ENCODE measurements around the gene SLC38A1.

The SLC38A1 gene

GRCh38 chr12:46209914-46210872, 58.6 kb downstream of the SLC38A1 start:
- no peak overlapping the region for H3K4me3 ChIP-seq (ENCODE audit: control insufficient read depth, low read depth, low read length)
- TF ChIP-seq CTCF (IDR thresholded peaks at IDR 0.05; ENCODE audit: control insufficient read depth, insufficient read depth, low read depth, low read length, missing control alignments), result no peak
- DNase-seq (ENCODE audit: low read depth), result no peak

- no peak overlapping the region for H3K4me3 ChIP-seq (ENCODE audit: control insufficient read depth, low read depth, low read length)
- peak; percentile 32 for DNase-seq (ENCODE audit: low read depth)
- TF ChIP-seq CTCF (IDR thresholded peaks at IDR 0.05; ENCODE audit: control insufficient read depth, insufficient read depth, low read depth, low read length, missing control alignments), result no peak
Observed at GRCh38 chr12:46209170-46209569, 59.7 kb downstream of the SLC38A1 start.

GRCh38 chr12:46208370-46208769, 60.5 kb downstream of the SLC38A1 start:
- no peak overlapping the region for H3K4me3 ChIP-seq (ENCODE audit: control insufficient read depth, low read depth, low read length)
- no peak for DNase-seq (ENCODE audit: low read depth)

GRCh38 chr12:46207644-46208043, 61.2 kb downstream of the SLC38A1 start:
- no peak for DNase-seq (ENCODE audit: low read depth)
- H3K4me3 ChIP-seq (ENCODE audit: control insufficient read depth, low read depth, low read length), result no peak overlapping the region
- no peak for TF ChIP-seq CTCF (IDR thresholded peaks at IDR 0.05; ENCODE audit: control insufficient read depth, insufficient read depth, low read depth, low read length, missing control alignments)

More at GRCh38 chr12:46208370-46208769, 60.5 kb downstream of the SLC38A1 start:
- no peak for TF ChIP-seq CTCF (IDR thresholded peaks at IDR 0.05; ENCODE audit: control insufficient read depth, insufficient read depth, low read depth, low read length, missing control alignments)

- H3K4me3 ChIP-seq (ENCODE audit: control insufficient read depth, low read depth, low read length), result no peak overlapping the region
- no peak for DNase-seq (ENCODE audit: low read depth)
- no peak for TF ChIP-seq CTCF (IDR thresholded peaks at IDR 0.05; ENCODE audit: control insufficient read depth, insufficient read depth, low read depth, low read length, missing control alignments)
Observed at GRCh38 chr12:46206471-46206870, 62.4 kb downstream of the SLC38A1 start.

GRCh38 chr12:46205294-46205693, 63.5 kb downstream of the SLC38A1 start:
- no peak overlapping the region for H3K4me3 ChIP-seq (ENCODE audit: control insufficient read depth, low read depth, low read length)
- no peak for TF ChIP-seq CTCF (IDR thresholded peaks at IDR 0.05; ENCODE audit: control insufficient read depth, insufficient read depth, low read depth, low read length, missing control alignments)
- DNase-seq (ENCODE audit: low read depth), result no peak
